ENCODE data around the gene KCNA3.
"Not testable (repeated sequence)": the region's sequence is repeated elsewhere in the genome, so short reads cannot be mapped to it uniquely, and the experiment has no call there.

KCNA3 gene

GRCh38 chr1:110675060-110675791, 486 bp upstream of the KCNA3 start:
- peaks cover 5% of the 10 kb centered on the region for H3K27me3 ChIP-seq (ENCODE audit: control insufficient read depth, insufficient read depth, low read length)
- H3K9ac ChIP-seq (ENCODE audit: low read length) = no peak overlapping the region
- H3K27ac ChIP-seq (ENCODE audit: low read depth, low read length) = no peak overlapping the region
- H3K4me1 ChIP-seq (ENCODE audit: control insufficient read depth, insufficient read depth, low read length) = no peaks in the 10 kb centered on the region
- peak overlapping the region; percentile 43 for H3K4me3 ChIP-seq (ENCODE audit: low read length)
- no peaks in the 10 kb centered on the region for H3K36me3 ChIP-seq (ENCODE audit: control insufficient read depth, insufficient read depth, low read length)

GRCh38 chr1:110673805-110674336, 869 bp downstream of the KCNA3 start:
- Histone ChIP-seq H3K4me1 (ENCODE audit: control insufficient read depth, insufficient read depth, low read length) (no peaks in the 10 kb centered on the region), H3K27me3 (ENCODE audit: control insufficient read depth, insufficient read depth, low read length) (peaks cover 5% of the 10 kb centered on the region), H3K4me3 (ENCODE audit: low read length) (peak overlapping the region; percentile 43), H3K36me3 (ENCODE audit: control insufficient read depth, insufficient read depth, low read length) (no peaks in the 10 kb centered on the region), H3K9ac (ENCODE audit: low read length) (peak overlapping the region; percentile 27), H3K27ac (ENCODE audit: low read depth, low read length) (no peak overlapping the region)

GRCh38 chr1:110673197-110673701, 1.5 kb downstream of the KCNA3 start:
- Histone ChIP-seq H3K4me1 (ENCODE audit: control insufficient read depth, insufficient read depth, low read length) (no peaks in the 10 kb centered on the region), H3K27ac (ENCODE audit: low read depth, low read length) (no peak overlapping the region), H3K36me3 (ENCODE audit: control insufficient read depth, insufficient read depth, low read length) (no peaks in the 10 kb centered on the region), H3K27me3 (ENCODE audit: control insufficient read depth, insufficient read depth, low read length) (peaks cover 5% of the 10 kb centered on the region), H3K9ac (ENCODE audit: low read length) (no peak overlapping the region), H3K4me3 (ENCODE audit: low read length) (peak overlapping the region; percentile 43)

GRCh38 chr1:110672753-110673108, 2.0 kb downstream of the KCNA3 start:
- no peaks in the 10 kb centered on the region for H3K36me3 ChIP-seq (ENCODE audit: control insufficient read depth, insufficient read depth, low read length)
- H3K4me1 ChIP-seq (ENCODE audit: control insufficient read depth, insufficient read depth, low read length) = no peaks in the 10 kb centered on the region
- H3K9ac ChIP-seq (ENCODE audit: low read length) = no peak overlapping the region
- H3K27me3 ChIP-seq (ENCODE audit: control insufficient read depth, insufficient read depth, low read length) = peaks cover 5% of the 10 kb centered on the region
- no peak overlapping the region for H3K27ac ChIP-seq (ENCODE audit: low read depth, low read length)
- H3K4me3 ChIP-seq (ENCODE audit: low read length) = peak overlapping the region; percentile 43

GRCh38 chr1:110672001-110672752, 2.6 kb downstream of the KCNA3 start:
- no peak overlapping the region for H3K27ac ChIP-seq (ENCODE audit: low read depth, low read length)
- peaks cover 5% of the 10 kb centered on the region for H3K27me3 ChIP-seq (ENCODE audit: control insufficient read depth, insufficient read depth, low read length)
- H3K9ac ChIP-seq (ENCODE audit: low read length) = no peak overlapping the region
- no peaks in the 10 kb centered on the region for H3K4me1 ChIP-seq (ENCODE audit: control insufficient read depth, insufficient read depth, low read length)
- H3K4me3 ChIP-seq (ENCODE audit: low read length) = peak overlapping the region; percentile 2
- no peaks in the 10 kb centered on the region for H3K36me3 ChIP-seq (ENCODE audit: control insufficient read depth, insufficient read depth, low read length)

- Histone ChIP-seq H3K4me3 (ENCODE audit: low read length) (no peak overlapping the region), H3K27me3 (ENCODE audit: control insufficient read depth, insufficient read depth, low read length) (peaks cover 5% of the 10 kb centered on the region), H3K27ac (ENCODE audit: low read depth, low read length) (no peak overlapping the region), H3K36me3 (ENCODE audit: control insufficient read depth, insufficient read depth, low read length) (no peaks in the 10 kb centered on the region), H3K9ac (ENCODE audit: low read length) (no peak overlapping the region), H3K4me1 (ENCODE audit: control insufficient read depth, insufficient read depth, low read length) (no peaks in the 10 kb centered on the region)
Measured at GRCh38 chr1:110671361-110671760, 3.4 kb downstream of the KCNA3 start.

GRCh38 chr1:110668549-110668948, 6.2 kb downstream of the KCNA3 start:
- Histone ChIP-seq H3K4me3 (ENCODE audit: low read length) (no peak overlapping the region), H3K9ac (ENCODE audit: low read length) (no peak overlapping the region), H3K36me3 (ENCODE audit: control insufficient read depth, insufficient read depth, low read length) (no peaks in the 10 kb centered on the region), H3K27ac (ENCODE audit: low read depth, low read length) (no peak overlapping the region), H3K27me3 (ENCODE audit: control insufficient read depth, insufficient read depth, low read length) (peaks cover 3% of the 10 kb centered on the region), H3K4me1 (ENCODE audit: control insufficient read depth, insufficient read depth, low read length) (no peaks in the 10 kb centered on the region)

GRCh38 chr1:110667776-110668175, 7.0 kb downstream of the KCNA3 start:
- no peaks in the 10 kb centered on the region for H3K36me3 ChIP-seq (ENCODE audit: control insufficient read depth, insufficient read depth, low read length)
- no peak overlapping the region for H3K4me3 ChIP-seq (ENCODE audit: low read length)
- H3K27me3 ChIP-seq (ENCODE audit: control insufficient read depth, insufficient read depth, low read length) = no peaks in the 10 kb centered on the region
- H3K27ac ChIP-seq (ENCODE audit: low read depth, low read length) = no peak overlapping the region
- no peak overlapping the region for H3K9ac ChIP-seq (ENCODE audit: low read length)
- H3K4me1 ChIP-seq (ENCODE audit: control insufficient read depth, insufficient read depth, low read length) = no peaks in the 10 kb centered on the region

- no peak overlapping the region for H3K9ac ChIP-seq (ENCODE audit: low read length)
- no peaks in the 10 kb centered on the region for H3K27me3 ChIP-seq (ENCODE audit: control insufficient read depth, insufficient read depth, low read length)
- H3K27ac ChIP-seq (ENCODE audit: low read depth, low read length) = no peak overlapping the region
- no peaks in the 10 kb centered on the region for H3K36me3 ChIP-seq (ENCODE audit: control insufficient read depth, insufficient read depth, low read length)
- H3K4me1 ChIP-seq (ENCODE audit: control insufficient read depth, insufficient read depth, low read length) = no peaks in the 10 kb centered on the region
- no peak overlapping the region for H3K4me3 ChIP-seq (ENCODE audit: low read length)
Measured at GRCh38 chr1:110663241-110663640, 11.5 kb downstream of the KCNA3 start.

- not testable (repeated sequence) for H3K27ac ChIP-seq (ENCODE audit: low read depth, low read length); H3K4me1 ChIP-seq (ENCODE audit: control insufficient read depth, insufficient read depth, low read length); H3K4me3 ChIP-seq (ENCODE audit: low read length); H3K9ac ChIP-seq (ENCODE audit: low read length); H3K36me3 ChIP-seq (ENCODE audit: control insufficient read depth, insufficient read depth, low read length); H3K27me3 ChIP-seq (ENCODE audit: control insufficient read depth, insufficient read depth, low read length)
Measured at GRCh38 chr1:110659559-110659958, 15.2 kb downstream of the KCNA3 start.

- H3K27ac ChIP-seq (ENCODE audit: low read depth, low read length) = no peak overlapping the region
- no peaks in the 10 kb centered on the region for H3K36me3 ChIP-seq (ENCODE audit: control insufficient read depth, insufficient read depth, low read length)
Measured at GRCh38 chr1:110657351-110657750, 17.4 kb downstream of the KCNA3 start.

GRCh38 chr1:110650609-110651008, 24.1 kb downstream of the KCNA3 start:
- Histone ChIP-seq H3K4me3 (ENCODE audit: low read length) (no peak overlapping the region), H3K27ac (ENCODE audit: low read depth, low read length) (no peak overlapping the region), H3K4me1 (ENCODE audit: control insufficient read depth, insufficient read depth, low read length) (no peaks in the 10 kb centered on the region), H3K36me3 (ENCODE audit: control insufficient read depth, insufficient read depth, low read length) (no peaks in the 10 kb centered on the region), H3K9ac (ENCODE audit: low read length) (no peak overlapping the region), H3K27me3 (ENCODE audit: control insufficient read depth, insufficient read depth, low read length) (no peaks in the 10 kb centered on the region)

More at GRCh38 chr1:110657351-110657750, 17.4 kb downstream of the KCNA3 start:
- Histone ChIP-seq H3K4me3 (ENCODE audit: low read length) (no peak overlapping the region), H3K27me3 (ENCODE audit: control insufficient read depth, insufficient read depth, low read length) (no peaks in the 10 kb centered on the region), H3K9ac (ENCODE audit: low read length) (no peak overlapping the region), H3K4me1 (ENCODE audit: control insufficient read depth, insufficient read depth, low read length) (no peaks in the 10 kb centered on the region)

Data from rectal smooth muscle tissue (tissue), 1 donor.